Ascending aorta (tissue), 2 donors: ENCODE results near the gene PRPF38B. TPM values are rescaled to one million over a fixed set of nuclear protein-coding genes. Genes with fewer than 3 reads are reported as not detected.
"Not testable (repeated sequence)": the region's sequence is repeated elsewhere in the genome, so short reads cannot be mapped to it uniquely, and the experiment has no call there.

Experiments
- DNase-seq, 2 donors: peaks; one replicate each; pipeline ENCODE4 v3.0.0-alpha.2; 2019; ENCODE audit warnings: low spot score in 2 of 2
- H3K27ac ChIP-seq, 2 donors: fragments of 200-600 bp; sonication (generic); one replicate each; pipeline ENCODE4 v1.5.1; 2016 to 2017; ENCODE audit warnings: mild to moderate bottlenecking in 1 of 2
- H3K27me3 ChIP-seq: fragments of 200-600 bp; sonication (generic); one replicate; pipeline ENCODE4 v1.5.1; 2017
- H3K36me3 ChIP-seq, 2 donors: fragments of 200-600 bp; sonication (generic); one replicate each; pipeline ENCODE4 v1.5.1; 2016
- H3K4me1 ChIP-seq, 2 donors: fragments of 200-600 bp; sonication (generic); one replicate each; pipeline ENCODE4 v1.5.1; 2016 to 2017; ENCODE audit warnings: mild to moderate bottlenecking in 1 of 2
- H3K4me3 ChIP-seq, 2 donors: fragments of 200-600 bp; sonication (generic); one replicate each; pipeline ENCODE4 v1.5.1; 2016 to 2017; ENCODE audit warnings: mild to moderate bottlenecking in 1 of 2
- H3K9me3 ChIP-seq, 2 donors: fragments of 200-600 bp; sonication (generic); one replicate each; pipeline ENCODE4 v1.5.1; 2016
- intact Hi-C: fragments of 100-400 bp; cut with DNase I; formaldehyde crosslinking; loops from one replicate; pipeline ENCODE4 v1.15.1; 2023
- total RNA-seq: library from RNA; depleted of rRNA; stranded (reverse); fragments of >200 nt; gene quantifications from one replicate; pipeline ENCODE4 v1.1.0, GENCODE V29; 2016
- TF ChIP-seq, protein P1 (sequence below), 3 experiments: fragments of 200-600 bp in 2 of 3; fragments of 450-650 bp in 1 of 3; sonication (generic) in 2 of 3; IDR thresholded peaks; one replicate each; pipeline ENCODE4 v1.5.1; 2016 to 2019; ENCODE audit warnings: antibody characterized with exemption in 3 of 3, mild to moderate bottlenecking in 1 of 3, moderate library complexity in 1 of 3

The PRPF38B gene
- total RNA-seq, 1 donor from 2014 or later: 9.0 TPM

DNA sequence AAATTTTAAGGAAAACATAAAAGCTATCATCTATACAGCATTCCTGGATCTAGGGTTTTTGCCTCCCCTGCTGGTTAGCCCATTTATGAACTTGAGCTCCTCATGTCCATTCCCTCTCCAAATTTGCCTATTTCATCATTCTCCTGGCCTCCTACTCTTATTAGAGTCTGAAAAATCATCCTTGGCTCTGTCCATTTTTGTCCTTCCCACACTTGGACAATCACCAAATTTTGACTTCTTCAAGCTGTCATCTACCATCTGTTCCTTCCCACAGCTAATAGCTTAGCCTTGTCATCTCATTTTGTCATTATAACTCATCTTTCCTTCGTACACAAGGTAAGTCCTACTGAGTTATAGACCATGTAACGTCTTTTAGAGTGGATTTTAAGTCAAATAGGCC, 29.0 kb upstream of the PRPF38B start:
- Histone ChIP-seq H3K4me3 (no peak overlapping the region), H3K27ac (no peak overlapping the region), H3K36me3 (no peaks in the 10 kb centered on the region), H3K27me3 (no peaks in the 10 kb centered on the region), H3K9me3 (no peaks in the 10 kb centered on the region), H3K4me1 (peaks cover 0 to 3% of the 10 kb centered on the region in 2 donors)
- TF ChIP-seq, protein P1, sequence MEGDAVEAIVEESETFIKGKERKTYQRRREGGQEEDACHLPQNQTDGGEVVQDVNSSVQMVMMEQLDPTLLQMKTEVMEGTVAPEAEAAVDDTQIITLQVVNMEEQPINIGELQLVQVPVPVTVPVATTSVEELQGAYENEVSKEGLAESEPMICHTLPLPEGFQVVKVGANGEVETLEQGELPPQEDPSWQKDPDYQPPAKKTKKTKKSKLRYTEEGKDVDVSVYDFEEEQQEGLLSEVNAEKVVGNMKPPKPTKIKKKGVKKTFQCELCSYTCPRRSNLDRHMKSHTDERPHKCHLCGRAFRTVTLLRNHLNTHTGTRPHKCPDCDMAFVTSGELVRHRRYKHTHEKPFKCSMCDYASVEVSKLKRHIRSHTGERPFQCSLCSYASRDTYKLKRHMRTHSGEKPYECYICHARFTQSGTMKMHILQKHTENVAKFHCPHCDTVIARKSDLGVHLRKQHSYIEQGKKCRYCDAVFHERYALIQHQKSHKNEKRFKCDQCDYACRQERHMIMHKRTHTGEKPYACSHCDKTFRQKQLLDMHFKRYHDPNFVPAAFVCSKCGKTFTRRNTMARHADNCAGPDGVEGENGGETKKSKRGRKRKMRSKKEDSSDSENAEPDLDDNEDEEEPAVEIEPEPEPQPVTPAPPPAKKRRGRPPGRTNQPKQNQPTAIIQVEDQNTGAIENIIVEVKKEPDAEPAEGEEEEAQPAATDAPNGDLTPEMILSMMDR (IDR thresholded peaks at IDR 0.05): no peak
- intact Hi-C loops: loop anchor here (10.0 kb wide), 1 partner anchor 82 kb away; the partner anchor contains the start of gene STXBP3
- DNase-seq: no peak

DNA sequence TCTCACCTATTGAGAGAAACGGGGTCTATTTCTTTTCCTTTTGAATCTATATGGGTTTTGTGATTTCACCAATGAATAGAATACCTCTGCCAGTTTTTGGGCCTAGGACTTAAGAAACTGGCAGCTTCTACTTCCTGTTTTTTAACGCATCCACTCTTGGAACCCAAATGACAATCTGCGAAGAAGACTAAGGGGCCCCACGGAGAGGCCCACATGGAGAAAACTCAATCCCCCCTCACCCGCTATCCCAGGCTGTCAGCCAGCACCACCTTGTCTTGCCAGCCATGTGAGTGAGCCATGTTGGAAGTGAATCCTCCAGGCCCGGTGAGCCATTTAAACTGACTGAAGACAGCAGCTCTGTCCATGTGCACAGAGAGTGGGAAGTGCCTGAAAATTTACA, 27.6 kb upstream of the PRPF38B start:
- Histone ChIP-seq H3K27me3 (no peaks in the 10 kb centered on the region), H3K36me3 (no peaks in the 10 kb centered on the region), H3K27ac (no peak overlapping the region), H3K9me3 (no peaks in the 10 kb centered on the region), H3K4me1 (peaks cover 0 to 3% of the 10 kb centered on the region in 2 donors), H3K4me3 (no peak overlapping the region)
- TF ChIP-seq, protein P1 (IDR thresholded peaks at IDR 0.05): no peak
- intact Hi-C loops: loop anchor here (10.0 kb wide), 1 partner anchor 80 kb away; the partner anchor contains the start of gene STXBP3
- DNase-seq: no peak

DNA sequence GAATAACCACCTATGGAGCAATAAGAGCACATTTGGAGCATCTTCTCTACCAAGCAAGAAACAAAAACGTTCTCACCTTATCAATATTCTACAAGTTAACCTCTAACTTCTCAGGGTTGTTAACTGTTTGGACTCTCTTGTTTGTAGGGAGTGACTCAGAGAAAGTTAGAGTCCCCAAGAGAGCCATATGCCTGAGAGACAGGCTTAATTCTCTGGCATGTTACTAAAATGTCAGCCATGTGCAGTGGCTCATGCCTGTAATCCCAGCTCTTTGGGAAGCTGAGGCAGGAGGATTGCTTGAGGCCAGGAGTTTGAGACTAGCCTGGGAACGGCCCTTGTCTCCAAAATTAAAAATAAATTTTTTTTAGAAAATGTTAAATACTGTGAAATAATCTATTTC, 27.0 kb upstream of the PRPF38B start:
- DNase-seq: no peak
- intact Hi-C loops: loop anchor here (10.0 kb wide), 1 partner anchor 80 kb away; the partner anchor contains the start of gene STXBP3
- Histone ChIP-seq H3K9me3 (no peaks in the 10 kb centered on the region), H3K4me3 (no peak overlapping the region), H3K27me3 (no peaks in the 10 kb centered on the region), H3K36me3 (no peaks in the 10 kb centered on the region), H3K4me1 (peaks cover 0 to 3% of the 10 kb centered on the region in 2 donors), H3K27ac (no peak overlapping the region)
- TF ChIP-seq, protein P1 (IDR thresholded peaks at IDR 0.05): no peak

DNA sequence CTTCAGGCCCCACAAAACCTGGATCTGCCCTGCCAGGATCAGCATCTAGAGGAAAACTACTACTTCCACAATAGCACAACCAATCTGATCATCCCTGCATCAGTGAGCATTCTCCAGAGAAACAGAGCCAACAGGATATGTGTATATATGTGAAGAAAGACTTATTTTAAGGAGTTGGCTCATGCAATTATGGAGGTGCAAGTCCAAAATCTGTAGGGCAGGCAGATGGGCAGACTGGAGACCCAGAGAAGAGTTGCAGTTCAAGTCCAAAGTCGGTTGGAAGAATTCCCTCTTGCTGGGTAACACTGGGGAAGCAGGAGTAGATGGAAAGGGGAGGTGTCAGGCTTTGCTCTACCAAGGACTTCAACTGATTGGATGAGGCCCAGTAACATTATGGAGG, 26.3 kb upstream of the PRPF38B start:
- TF ChIP-seq, protein P1 (IDR thresholded peaks at IDR 0.05): no peak
- no peak overlapping the region for H3K4me3 ChIP-seq
- no peak overlapping the region for H3K27ac ChIP-seq
- H3K36me3 ChIP-seq: no peaks in the 10 kb centered on the region
- H3K4me1 ChIP-seq: peaks cover 0 to 3% of the 10 kb centered on the region in 2 donors
- H3K27me3 ChIP-seq: no peaks in the 10 kb centered on the region
- H3K9me3 ChIP-seq: no peaks in the 10 kb centered on the region
- intact Hi-C loops: loop anchor here (10.0 kb wide), 1 partner anchor 79 kb away; the partner anchor contains the start of gene STXBP3
- DNase-seq: no peak

DNA sequence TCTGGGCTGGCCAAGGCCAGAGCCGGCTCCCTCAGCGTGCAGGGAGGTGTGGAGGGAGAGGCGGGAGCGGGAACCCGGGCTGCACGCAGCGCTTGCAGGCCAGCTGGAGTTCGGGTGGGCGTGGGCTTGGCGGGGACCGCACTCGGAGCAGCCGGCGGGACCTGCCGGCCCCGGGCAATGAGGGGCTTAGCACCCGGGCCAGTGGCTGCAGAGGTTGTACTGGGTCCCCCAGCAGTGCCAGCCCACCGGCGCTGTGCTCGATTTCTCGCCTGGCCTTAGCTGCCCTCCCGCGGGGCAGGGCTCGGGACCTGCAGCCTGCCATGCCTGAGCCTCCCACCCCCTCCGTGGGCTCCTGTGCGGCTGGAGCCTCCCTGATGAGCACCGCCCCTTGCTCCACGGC, 24.7 kb upstream of the PRPF38B start:
- H3K27me3 ChIP-seq, DNase-seq, H3K27ac ChIP-seq, H3K4me1 ChIP-seq, H3K36me3 ChIP-seq, H3K9me3 ChIP-seq, H3K4me3 ChIP-seq: not testable (repeated sequence)
- intact Hi-C loops: loop anchor here (10.0 kb wide), 1 partner anchor 77 kb away; the partner anchor contains the start of gene STXBP3

DNA sequence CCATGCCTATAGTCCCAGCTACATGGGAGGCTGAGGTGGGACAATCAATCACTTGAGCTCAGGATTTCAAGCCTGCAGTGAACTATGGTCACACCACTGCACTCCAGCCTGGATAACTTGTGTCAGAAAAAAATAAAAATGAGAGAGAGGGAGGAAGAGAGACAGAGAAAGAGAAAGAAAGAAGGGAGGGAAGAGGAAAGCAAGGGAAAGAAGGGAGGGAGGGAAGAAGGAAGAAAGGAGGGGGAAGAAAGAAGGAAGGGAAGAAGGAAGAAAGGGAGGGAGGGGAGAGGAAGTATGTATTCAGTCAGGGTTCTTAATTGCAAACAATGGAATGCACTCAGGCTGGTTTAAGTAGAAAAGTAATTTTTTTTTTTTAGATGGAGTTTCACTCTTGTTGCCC, 23.3 kb upstream of the PRPF38B start:
- Histone ChIP-seq H3K36me3 (no peaks in the 10 kb centered on the region), H3K9me3 (no peaks in the 10 kb centered on the region), H3K4me3 (no peak overlapping the region), H3K27ac (no peak overlapping the region), H3K4me1 (no peaks in the 10 kb centered on the region), H3K27me3 (no peaks in the 10 kb centered on the region)
- intact Hi-C loops: loop anchor here (10.0 kb wide), 1 partner anchor 76 kb away; the partner anchor contains the start of gene STXBP3
- TF ChIP-seq, protein P1 (IDR thresholded peaks at IDR 0.05): no peak
- DNase-seq: no peak
